HG02642 (cell line): Measurements from ENCODE around the gene PIP4K2B.
"Not testable (repeated sequence)": the region's sequence is repeated elsewhere in the genome, so short reads cannot be mapped to it uniquely, and the experiment has no call there.

Experiments
- ATAC-seq: cut with Tn5 transposase; IDR thresholded peaks from one replicate; pipeline ENCODE4 v1.9.1; 2021; ENCODE audit warnings: mild to moderate bottlenecking; ENCODE audit not compliant: unreplicated experiment, poor library complexity

The PIP4K2B gene

DNA sequence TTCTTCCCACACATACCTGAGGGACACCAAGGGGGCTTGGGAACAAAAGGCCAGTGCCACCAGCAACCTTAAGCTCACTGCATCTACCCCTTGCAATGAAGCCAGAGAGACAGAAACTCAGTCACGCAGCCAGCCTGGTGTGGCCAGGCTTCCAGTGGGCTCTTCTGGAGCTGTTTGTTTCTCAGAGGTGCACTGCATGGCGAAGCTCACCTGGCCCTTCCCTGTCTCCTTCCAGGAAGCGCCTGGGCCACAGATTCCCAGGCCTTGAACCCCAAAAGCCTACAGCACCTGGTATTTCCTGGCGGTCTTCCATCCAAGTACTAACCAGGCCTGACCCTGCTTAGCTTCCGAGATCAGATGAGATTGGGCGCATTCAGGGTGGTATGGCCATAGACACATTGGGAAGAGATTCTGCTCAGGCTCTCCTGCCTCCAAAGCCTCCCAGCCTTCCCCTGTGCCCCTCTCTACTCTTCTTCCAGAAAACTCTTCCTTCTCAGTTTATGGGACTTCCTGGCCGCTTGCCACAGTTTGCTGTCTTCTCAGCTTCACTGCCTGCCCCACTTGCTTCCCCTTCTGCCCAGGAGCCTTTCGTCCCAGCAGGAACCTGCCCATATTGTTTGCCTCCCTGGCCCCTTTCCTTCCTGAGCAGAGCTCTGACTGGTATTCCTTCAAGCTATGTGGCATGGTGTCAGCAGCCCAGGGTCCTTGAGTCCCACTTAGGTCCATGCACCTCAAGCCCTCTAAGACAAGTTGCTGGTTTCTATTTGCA lies 67.6 kb downstream of the PIP4K2B start:
- no peak for ATAC-seq

GRCh38 chr17:38730526-38731379 lies 68.6 kb downstream of the PIP4K2B start:
- peak; percentile 1 for ATAC-seq

DNA sequence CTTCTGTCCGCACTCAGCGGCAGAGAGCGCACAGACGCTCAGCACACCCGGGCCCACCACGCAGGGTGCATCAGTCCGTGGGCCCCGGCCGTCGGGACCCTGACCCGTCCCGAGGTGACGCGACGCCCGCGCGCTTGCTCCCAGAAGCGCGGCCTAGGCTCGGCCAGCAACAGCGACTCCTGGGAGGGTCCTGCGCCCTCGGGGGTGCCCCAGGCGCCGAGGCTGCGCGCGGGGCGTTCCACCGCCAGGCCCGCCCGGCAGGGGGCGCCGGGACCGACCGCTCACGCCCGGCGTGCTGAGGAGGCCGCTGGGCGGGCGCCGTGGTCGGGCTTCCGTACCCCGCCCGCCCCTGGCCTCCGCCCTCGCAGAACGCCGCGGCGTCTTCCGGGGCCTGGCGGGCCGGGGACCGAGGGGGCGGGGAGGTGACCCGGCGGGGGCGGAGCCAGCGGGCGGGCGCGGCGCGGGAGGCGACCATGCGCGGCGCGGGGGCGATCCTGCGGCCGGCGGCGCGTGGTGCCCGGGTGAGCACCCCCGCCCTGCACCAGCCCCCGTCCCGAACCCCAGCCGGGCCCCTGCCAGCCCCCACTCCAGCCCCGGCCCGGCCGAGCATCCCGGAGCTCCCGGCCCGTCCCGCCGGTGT lies 69.3 kb downstream of the PIP4K2B start, which contains the start of gene CISD3:
CISD3 (plus strand) TSS at position 456 of the 640 bp plus-strand sequence; CDS start at position 474, 18 bp downstream.
- peak; percentile 81 for ATAC-seq

- no peak for ATAC-seq
These were observed 69.9 kb downstream of the PIP4K2B start for GRCh38 chr17:38729368-38729885.

- no peak for ATAC-seq
These were observed 71.0 kb downstream of the PIP4K2B start for GRCh38 chr17:38728290-38728831.

- no peak for ATAC-seq
These were observed 71.6 kb downstream of the PIP4K2B start for GRCh38 chr17:38727736-38728135.

GRCh38 chr17:38726145-38726544 lies 73.2 kb downstream of the PIP4K2B start:
- ATAC-seq = not testable (repeated sequence)

- ATAC-seq = no peak
These were observed 74.3 kb downstream of the PIP4K2B start for GRCh38 chr17:38725066-38725465.

- no peak for ATAC-seq
These were observed 74.9 kb downstream of the PIP4K2B start for GRCh38 chr17:38724337-38724988.

GRCh38 chr17:38721802-38722201 lies 77.6 kb downstream of the PIP4K2B start:
- no peak for ATAC-seq

- ATAC-seq = no peak
These were observed 78.4 kb downstream of the PIP4K2B start for GRCh38 chr17:38720941-38721340.

DNA sequence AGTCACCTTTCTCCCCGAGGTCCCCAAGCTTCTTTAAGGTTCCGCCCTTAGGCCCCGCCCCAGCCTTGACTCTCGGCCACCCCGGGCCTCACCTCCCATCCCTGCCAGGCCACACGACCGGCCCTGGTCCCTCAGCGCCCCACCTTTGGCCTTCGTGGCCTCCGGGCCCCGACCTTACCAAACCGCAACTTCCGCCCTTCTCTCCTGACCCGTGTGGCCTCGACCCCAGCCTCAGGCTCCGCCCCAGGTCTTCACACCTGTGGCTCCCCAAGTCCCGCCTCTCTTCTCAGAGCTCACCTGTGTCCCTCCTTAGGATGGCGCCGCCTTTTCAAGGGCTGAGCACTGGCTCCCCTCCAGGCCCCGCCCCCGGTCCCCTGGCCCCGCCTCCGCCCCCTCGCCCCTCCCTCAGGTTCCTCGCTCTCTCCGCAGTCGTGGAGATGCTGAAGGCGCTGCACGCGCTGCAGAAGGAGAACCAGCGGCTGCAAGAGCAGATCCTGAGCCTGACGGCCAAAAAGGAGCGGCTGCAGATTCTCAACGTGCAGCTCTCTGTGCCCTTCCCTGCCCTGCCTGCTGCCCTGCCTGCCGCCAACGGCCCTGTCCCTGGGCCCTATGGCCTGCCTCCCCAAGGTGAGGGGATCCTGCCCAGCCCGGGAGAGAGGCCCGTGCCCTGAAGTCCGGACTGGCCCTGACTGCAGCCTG lies 79.3 kb downstream of the PIP4K2B start:
- ATAC-seq = no peak

- no peak for ATAC-seq
These were observed 79.9 kb downstream of the PIP4K2B start for GRCh38 chr17:38719289-38719942.

- no peak for ATAC-seq
These were observed 82.1 kb downstream of the PIP4K2B start for GRCh38 chr17:38717139-38717745.

- ATAC-seq = no peak
These were observed 82.9 kb downstream of the PIP4K2B start for GRCh38 chr17:38716368-38717005.
